Activated CD4-positive, alpha-beta T cell treated with anti-CD3 and anti-CD28 coated beads, Interleukin-2, amount 10 ng/mL, durations not matched to agents 24 days and 14 days (primary cell): ENCODE results near the gene SCN5A. TPM values are rescaled to one million over a fixed set of nuclear protein-coding genes. Genes with fewer than 3 reads are reported as not detected.

ENCODE experiments used
- DNase-seq: peaks from one replicate; pipeline ENCODE4 v3.0.0; 2022
- H3K27ac Mint-ChIP-seq: one replicate; pipeline ENCODE4 v1.8.0; 2022; ENCODE audit warnings: mild to moderate bottlenecking, mixed read lengths
- H3K27me3 Mint-ChIP-seq: one replicate; pipeline ENCODE4 v1.8.0; 2022; ENCODE audit warnings: mixed read lengths
- H3K36me3 Mint-ChIP-seq: one replicate; pipeline ENCODE4 v1.8.0; 2022; ENCODE audit warnings: low read depth, mild to moderate bottlenecking, mixed read lengths
- H3K4me1 Mint-ChIP-seq: one replicate; pipeline ENCODE4 v1.8.0; 2021; ENCODE audit warnings: mixed read lengths
- H3K4me3 Mint-ChIP-seq: one replicate; pipeline ENCODE4 v1.8.0; 2022; ENCODE audit warnings: mild to moderate bottlenecking, moderate library complexity, mixed read lengths
- H3K9me3 Mint-ChIP-seq: one replicate; pipeline ENCODE4 v1.8.0; 2021; ENCODE audit warnings: mixed read lengths
- intact Hi-C: fragments of 100-400 bp; cut with micrococcal nuclease; formaldehyde crosslinking; loops from one replicate; pipeline ENCODE4 v1.15.1; 2023
- total RNA-seq: library from RNA; stranded (reverse); gene quantifications from 2 replicates; pipeline ENCODE4 v1.2.3, GENCODE V29; 2022

SCN5A gene
- total RNA-seq, 1 donor from 2014 or later: not detected

- DNase-seq: no peak
- no peaks in the 10 kb centered on the region for H3K9me3 Mint-ChIP-seq
- peaks cover 31% of the 10 kb centered on the region for H3K27me3 Mint-ChIP-seq
- peaks cover 3% of the 10 kb centered on the region for H3K4me1 Mint-ChIP-seq
- H3K4me3 Mint-ChIP-seq: no peak overlapping the region
- no peak overlapping the region for H3K27ac Mint-ChIP-seq
- H3K36me3 Mint-ChIP-seq: no peaks in the 10 kb centered on the region
- intact Hi-C loops: loop anchor here (5.0 kb wide), 1 partner anchor 307 kb away; the partner anchor contains the start of gene XYLB
Measured at GRCh38 chr3:38653685-38654537, 4.4 kb upstream of the SCN5A start.

GRCh38 chr3:38652934-38653333, 3.4 kb upstream of the SCN5A start:
- DNase-seq: no peak
- H3K4me3 Mint-ChIP-seq: no peak overlapping the region
- H3K9me3 Mint-ChIP-seq: no peaks in the 10 kb centered on the region
- peaks cover 1% of the 10 kb centered on the region for H3K36me3 Mint-ChIP-seq
- H3K4me1 Mint-ChIP-seq: peaks cover 5% of the 10 kb centered on the region
- intact Hi-C loops: loop anchor here (5.0 kb wide), 1 partner anchor 306 kb away; the partner anchor contains the start of gene XYLB
- no peak overlapping the region for H3K27ac Mint-ChIP-seq
- peaks cover 29% of the 10 kb centered on the region for H3K27me3 Mint-ChIP-seq

- Mint-ChIP-seq H3K4me3 (no peak overlapping the region), H3K27me3 (peaks cover 17% of the 10 kb centered on the region), H3K4me1 (peaks cover 5% of the 10 kb centered on the region), H3K9me3 (no peaks in the 10 kb centered on the region), H3K36me3 (peaks cover 1% of the 10 kb centered on the region), H3K27ac (no peak overlapping the region)
- DNase-seq: peak; percentile 92
- intact Hi-C loops: loop anchor here (1.0 to 5.0 kb wide), 3 partner anchors 130 to 304 kb away; partner anchors contain the start of genes EXOG and XYLB
Measured at GRCh38 chr3:38651153-38651789, 1.8 kb upstream of the SCN5A start.

- peak; percentile 63 for DNase-seq
- H3K9me3 Mint-ChIP-seq: no peaks in the 10 kb centered on the region
- no peak overlapping the region for H3K27ac Mint-ChIP-seq
- H3K4me3 Mint-ChIP-seq: no peak overlapping the region
- intact Hi-C loops: loop anchor here (2.0 to 5.0 kb wide), 2 partner anchors 130 to 303 kb away; partner anchors contain the start of gene XYLB
- H3K27me3 Mint-ChIP-seq: peaks cover 11% of the 10 kb centered on the region
- H3K4me1 Mint-ChIP-seq: peaks cover 2% of the 10 kb centered on the region
- H3K36me3 Mint-ChIP-seq: peaks cover 1% of the 10 kb centered on the region
Measured at GRCh38 chr3:38650248-38650951, 913 bp upstream of the SCN5A start.

- peaks cover 10% of the 10 kb centered on the region for H3K27me3 Mint-ChIP-seq
- no peak for DNase-seq
- H3K9me3 Mint-ChIP-seq: no peaks in the 10 kb centered on the region
- peak overlapping the region; percentile 72 for H3K4me3 Mint-ChIP-seq
- intact Hi-C loops: loop anchor here (5.0 kb wide), 1 partner anchor 353 kb away; no protein-coding TSS in a partner anchor
- peaks cover 2% of the 10 kb centered on the region for H3K4me1 Mint-ChIP-seq
- H3K27ac Mint-ChIP-seq: no peak overlapping the region
- H3K36me3 Mint-ChIP-seq: peaks cover 1% of the 10 kb centered on the region
Measured at GRCh38 chr3:38648659-38649499, 608 bp downstream of the SCN5A start.

- DNase-seq: no peak
- Mint-ChIP-seq H3K27me3 (peaks cover 6% of the 10 kb centered on the region), H3K36me3 (peaks cover 1% of the 10 kb centered on the region), H3K4me1 (peaks cover 2% of the 10 kb centered on the region), H3K9me3 (no peaks in the 10 kb centered on the region), H3K4me3 (peak overlapping the region; percentile 72), H3K27ac (no peak overlapping the region)
- intact Hi-C loops: loop anchor here (5.0 kb wide), 1 partner anchor 354 kb away; no protein-coding TSS in a partner anchor
Measured at GRCh38 chr3:38648024-38648658, 1.3 kb downstream of the SCN5A start.

- Mint-ChIP-seq H3K36me3 (peaks cover 1% of the 10 kb centered on the region), H3K4me1 (peaks cover 2% of the 10 kb centered on the region), H3K9me3 (no peaks in the 10 kb centered on the region), H3K27me3 (peaks cover 4% of the 10 kb centered on the region), H3K27ac (no peak overlapping the region), H3K4me3 (no peak overlapping the region)
- intact Hi-C loops: loop anchor here (5.0 kb wide), 1 partner anchor 355 kb away; no protein-coding TSS in a partner anchor
- DNase-seq: no peak
Measured at GRCh38 chr3:38647217-38647970, 2.1 kb downstream of the SCN5A start.

GRCh38 chr3:38646630-38647029, 2.9 kb downstream of the SCN5A start:
- Mint-ChIP-seq H3K27ac (no peak overlapping the region), H3K4me3 (no peak overlapping the region), H3K4me1 (peaks cover 2% of the 10 kb centered on the region), H3K9me3 (no peaks in the 10 kb centered on the region), H3K36me3 (peaks cover 1% of the 10 kb centered on the region), H3K27me3 (no peaks in the 10 kb centered on the region)
- DNase-seq: peak; percentile 70
- intact Hi-C loops: loop anchor here (5.0 kb wide), 1 partner anchor 356 kb away; no protein-coding TSS in a partner anchor

- H3K4me3 Mint-ChIP-seq: no peak overlapping the region
- H3K9me3 Mint-ChIP-seq: no peaks in the 10 kb centered on the region
- H3K4me1 Mint-ChIP-seq: peaks cover 2% of the 10 kb centered on the region
- H3K27ac Mint-ChIP-seq: no peak overlapping the region
- intact Hi-C loops: loop anchor here (5.0 kb wide), 1 partner anchor 356 kb away; no protein-coding TSS in a partner anchor
- no peaks in the 10 kb centered on the region for H3K27me3 Mint-ChIP-seq
- no peak for DNase-seq
- H3K36me3 Mint-ChIP-seq: peaks cover 1% of the 10 kb centered on the region
Measured at GRCh38 chr3:38646062-38646461, 3.4 kb downstream of the SCN5A start.

- no peak overlapping the region for H3K27ac Mint-ChIP-seq
- H3K4me3 Mint-ChIP-seq: no peak overlapping the region
- H3K36me3 Mint-ChIP-seq: peaks cover 1% of the 10 kb centered on the region
- intact Hi-C loops: loop anchor here (5.0 kb wide), 1 partner anchor 357 kb away; no protein-coding TSS in a partner anchor
- H3K9me3 Mint-ChIP-seq: no peaks in the 10 kb centered on the region
- H3K27me3 Mint-ChIP-seq: no peaks in the 10 kb centered on the region
- DNase-seq: no peak
- H3K4me1 Mint-ChIP-seq: peaks cover 2% of the 10 kb centered on the region
Measured at GRCh38 chr3:38645601-38646000, 3.9 kb downstream of the SCN5A start.

- Mint-ChIP-seq H3K9me3 (no peaks in the 10 kb centered on the region), H3K27me3 (no peaks in the 10 kb centered on the region), H3K4me1 (peaks cover 2% of the 10 kb centered on the region)
Measured at GRCh38 chr3:38645076-38645475, 4.4 kb downstream of the SCN5A start.

GRCh38 chr3:38644662-38645053, 4.8 kb downstream of the SCN5A start:
- Mint-ChIP-seq H3K36me3 (peaks cover 1% of the 10 kb centered on the region), H3K4me1 (peaks cover 2% of the 10 kb centered on the region), H3K4me3 (no peak overlapping the region), H3K9me3 (no peaks in the 10 kb centered on the region), H3K27me3 (no peaks in the 10 kb centered on the region), H3K27ac (no peak overlapping the region)
- intact Hi-C loops: loop anchor here (5.0 kb wide), 1 partner anchor 358 kb away; no protein-coding TSS in a partner anchor
- DNase-seq: no peak

More at GRCh38 chr3:38645076-38645475, 4.4 kb downstream of the SCN5A start:
- Mint-ChIP-seq H3K4me3 (no peak overlapping the region), H3K36me3 (peaks cover 1% of the 10 kb centered on the region), H3K27ac (no peak overlapping the region)
- intact Hi-C loops: loop anchor here (5.0 kb wide), 1 partner anchor 357 kb away; no protein-coding TSS in a partner anchor
- no peak for DNase-seq
